Calu3 (cell line): ENCODE measurements around the gene NCBP2L. TPM values are rescaled to one million over a fixed set of nuclear protein-coding genes. Genes with fewer than 3 reads are reported as not detected.

Experiments
- BruUV-seq: library from RNA; stranded (reverse); fragments of 400-500 nt; replicated peaks from 2 replicates; lab custom pipeline; 2021; lab: Mats Ljungman, UMichigan
- CTCF ChIA-PET: fragments of 300-600 bp; sonication (Branson Sonifier 250); formaldehyde crosslinking; loops from one replicate; lab custom pipeline; 2022; ENCODE audit warnings: antibody characterized with exemption; lab: Charles Lee
- DNase-seq: peaks from one replicate; pipeline ENCODE4 v3.0.0; 2022
- H3K27ac Mint-ChIP-seq: one replicate; pipeline ENCODE4 v1.8.0; 2022; ENCODE audit warnings: mixed read lengths; ENCODE audit not compliant: unreplicated experiment
- H3K27me3 Mint-ChIP-seq: one replicate; pipeline ENCODE4 v1.8.0; 2022; ENCODE audit warnings: mixed read lengths; ENCODE audit not compliant: unreplicated experiment
- H3K36me3 Mint-ChIP-seq: one replicate; pipeline ENCODE4 v1.8.0; 2022; ENCODE audit warnings: mild to moderate bottlenecking, moderate library complexity, mixed read lengths; ENCODE audit not compliant: insufficient read depth, unreplicated experiment
- H3K4me1 Mint-ChIP-seq: one replicate; pipeline ENCODE4 v1.8.0; 2022; ENCODE audit warnings: mild to moderate bottlenecking, low read depth, mixed read lengths; ENCODE audit not compliant: unreplicated experiment
- H3K4me3 Mint-ChIP-seq: one replicate; pipeline ENCODE4 v1.8.0; 2022; ENCODE audit warnings: mild to moderate bottlenecking, low read depth, moderate library complexity, mixed read lengths; ENCODE audit not compliant: unreplicated experiment
- H3K9me3 Mint-ChIP-seq: one replicate; pipeline ENCODE4 v1.8.0; 2022; ENCODE audit warnings: low read depth, mixed read lengths; ENCODE audit not compliant: unreplicated experiment
- CTCF ChIP-seq: fragments of 200-600 bp; IDR thresholded peaks from one replicate; pipeline ENCODE4 v1.8.0; 2022; ENCODE audit warnings: antibody characterized with exemption; ENCODE audit not compliant: unreplicated experiment
- intact Hi-C: fragments of 100-400 bp; cut with micrococcal nuclease; formaldehyde crosslinking; loops from one replicate; pipeline ENCODE4 v1.10.0; 2022; ENCODE audit not compliant: unreplicated experiment
- total RNA-seq: library from RNA; stranded (reverse); gene quantifications from 2 replicates; pipeline ENCODE4 v1.2.3, GENCODE V29; 2022

NCBP2L gene
- total RNA-seq, 1 experiment from 2014 or later = not detected

- Mint-ChIP-seq H3K4me1 (peaks cover 19% of the 10 kb centered on the region), H3K9me3 (no peaks in the 10 kb centered on the region), H3K27me3 (no peaks in the 10 kb centered on the region), H3K27ac (no peak overlapping the region), H3K36me3 (peaks cover 14% of the 10 kb centered on the region), H3K4me3 (no peak overlapping the region)
- no TSS peak for BruUV-seq
- TF ChIP-seq CTCF = no peak
- DNase-seq = no peak
- CTCF ChIA-PET = no interaction called here
- intact Hi-C loops = no loop called here
Observed at GRCh38 chrX:107829878-107830277, 52.3 kb downstream of the NCBP2L start.

GRCh38 chrX:107831071-107831730 lies 53.7 kb downstream of the NCBP2L start:
- H3K4me3 Mint-ChIP-seq = no peak overlapping the region
- H3K27me3 Mint-ChIP-seq = no peaks in the 10 kb centered on the region
- no peak for TF ChIP-seq CTCF
- H3K27ac Mint-ChIP-seq = no peak overlapping the region
- H3K9me3 Mint-ChIP-seq = no peaks in the 10 kb centered on the region
- no peak for DNase-seq
- peaks cover 8% of the 10 kb centered on the region for H3K4me1 Mint-ChIP-seq
- CTCF ChIA-PET = no interaction called here
- no TSS peak for BruUV-seq
- peaks cover 6% of the 10 kb centered on the region for H3K36me3 Mint-ChIP-seq
- intact Hi-C loops = no loop called here

- no peaks in the 10 kb centered on the region for H3K36me3 Mint-ChIP-seq
- H3K4me1 Mint-ChIP-seq = no peaks in the 10 kb centered on the region
- H3K9me3 Mint-ChIP-seq = no peaks in the 10 kb centered on the region
- no peak for DNase-seq
- no peak for TF ChIP-seq CTCF
- BruUV-seq = no TSS peak
- intact Hi-C loops = no loop called here
- no peak overlapping the region for H3K27ac Mint-ChIP-seq
- no peaks in the 10 kb centered on the region for H3K27me3 Mint-ChIP-seq
- no peak overlapping the region for H3K4me3 Mint-ChIP-seq
- CTCF ChIA-PET = no interaction called here
Observed at GRCh38 chrX:107834275-107835201, 57.0 kb downstream of the NCBP2L start.

GRCh38 chrX:107836958-107837357 lies 59.4 kb downstream of the NCBP2L start:
- no peak overlapping the region for H3K4me3 Mint-ChIP-seq
- no peaks in the 10 kb centered on the region for H3K27me3 Mint-ChIP-seq
- H3K9me3 Mint-ChIP-seq = no peaks in the 10 kb centered on the region
- CTCF ChIA-PET = no interaction called here
- BruUV-seq = no TSS peak
- no peak for DNase-seq
- H3K36me3 Mint-ChIP-seq = no peaks in the 10 kb centered on the region
- no peak overlapping the region for H3K27ac Mint-ChIP-seq
- TF ChIP-seq CTCF = no peak
- intact Hi-C loops = no loop called here
- no peaks in the 10 kb centered on the region for H3K4me1 Mint-ChIP-seq
